Left forelimb (tissue), 1 donor: ENCODE measurements around the gene EFHC2.
"Not testable (repeated sequence)": the region's sequence is repeated elsewhere in the genome, so short reads cannot be mapped to it uniquely, and the experiment has no call there.

ENCODE experiments used
- DNase-seq: peaks from one replicate; pipeline ENCODE4 v3.0.0-alpha.2; 2018; ENCODE audit warnings: low spot score

Gene EFHC2

GRCh38 chrX:44299177-44299576, 44.3 kb downstream of the EFHC2 start:
- DNase-seq = no peak

GRCh38 chrX:44291468-44292092, 51.9 kb downstream of the EFHC2 start:
- no peak for DNase-seq

- no peak for DNase-seq
Observed at GRCh38 chrX:44290718-44291117, 52.8 kb downstream of the EFHC2 start.

GRCh38 chrX:44282753-44283152, 60.7 kb downstream of the EFHC2 start:
- no peak for DNase-seq

- no peak for DNase-seq
Observed at GRCh38 chrX:44280116-44280515, 63.4 kb downstream of the EFHC2 start.

- no peak for DNase-seq
Observed at GRCh38 chrX:44274096-44274495, 69.4 kb downstream of the EFHC2 start.

GRCh38 chrX:44267861-44268260, 75.6 kb downstream of the EFHC2 start:
- no peak for DNase-seq

- no peak for DNase-seq
Observed at GRCh38 chrX:44267116-44267515, 76.4 kb downstream of the EFHC2 start.

- DNase-seq = no peak
Observed at GRCh38 chrX:44265559-44265958, 77.9 kb downstream of the EFHC2 start.

- DNase-seq = no peak
Observed at GRCh38 chrX:44264936-44265335, 78.5 kb downstream of the EFHC2 start.

- no peak for DNase-seq
Observed at GRCh38 chrX:44261286-44261685, 82.2 kb downstream of the EFHC2 start.

GRCh38 chrX:44260609-44261008, 82.9 kb downstream of the EFHC2 start:
- no peak for DNase-seq

- not testable (repeated sequence) for DNase-seq
Observed at GRCh38 chrX:44255742-44256141, 87.7 kb downstream of the EFHC2 start.

- no peak for DNase-seq
Observed at GRCh38 chrX:44253575-44253942, 89.9 kb downstream of the EFHC2 start.

GRCh38 chrX:44252688-44253574, 90.5 kb downstream of the EFHC2 start:
- not testable (repeated sequence) for DNase-seq

- no peak for DNase-seq
Observed at GRCh38 chrX:44247468-44247867, 96.0 kb downstream of the EFHC2 start.

- no peak for DNase-seq
Observed at GRCh38 chrX:44246826-44247225, 96.6 kb downstream of the EFHC2 start.

- no peak for DNase-seq
Observed at GRCh38 chrX:44245733-44246132, 97.7 kb downstream of the EFHC2 start.

- no peak for DNase-seq
Observed at GRCh38 chrX:44244008-44244407, 99.5 kb downstream of the EFHC2 start.

- DNase-seq = no peak
Observed at GRCh38 chrX:44241546-44241945, 101.9 kb downstream of the EFHC2 start.

GRCh38 chrX:44240036-44240435, 103.4 kb downstream of the EFHC2 start:
- DNase-seq = no peak

GRCh38 chrX:44239036-44239435, 104.4 kb downstream of the EFHC2 start:
- no peak for DNase-seq

GRCh38 chrX:44235534-44235933, 107.9 kb downstream of the EFHC2 start:
- no peak for DNase-seq

GRCh38 chrX:44234541-44234940, 108.9 kb downstream of the EFHC2 start:
- DNase-seq = no peak
